ENCODE data around the gene IYD. TPM values are rescaled to one million over a fixed set of nuclear protein-coding genes. Genes with fewer than 3 reads are reported as not detected.
A peak's percentile ranks its signal among the peaks of the same experiment; 100 is the strongest.

The IYD gene
- polyA plus RNA-seq, 1 experiment = not detected

DNA sequence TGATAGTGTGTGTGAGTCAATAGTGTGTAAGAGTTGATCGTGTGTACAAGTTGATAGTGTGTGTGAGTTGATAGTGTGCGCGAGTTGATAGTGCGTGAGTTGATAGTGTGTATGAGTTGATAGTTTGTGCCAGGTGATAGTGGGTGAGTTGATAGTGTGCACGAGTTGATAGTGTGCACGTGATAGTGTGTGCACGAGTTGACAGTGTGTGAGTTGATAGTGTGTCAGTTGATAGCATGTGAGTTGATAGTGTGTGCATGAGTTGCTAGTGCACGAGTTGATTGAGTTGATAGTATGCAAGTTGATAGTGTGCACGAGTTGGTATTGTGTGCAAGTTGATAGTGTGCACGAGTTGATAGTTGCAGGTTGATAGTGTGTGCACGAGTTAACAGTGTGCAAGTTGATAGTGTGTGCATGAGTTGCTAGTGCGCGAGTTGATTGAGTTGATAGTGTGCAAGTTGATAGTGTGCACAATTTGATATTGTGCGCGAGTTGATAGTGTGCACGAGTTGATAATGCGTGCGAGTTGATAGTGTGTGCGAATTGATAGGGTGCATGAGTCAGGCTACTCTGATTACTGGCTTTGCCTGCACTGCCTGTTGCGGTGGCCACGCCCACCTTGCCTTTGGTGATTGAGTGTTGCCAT lies 35.8 kb upstream of the IYD start:
- no peak for DNase-seq (ENCODE audit: low read depth, low spot score)
- TF ChIP-seq, protein P1, sequence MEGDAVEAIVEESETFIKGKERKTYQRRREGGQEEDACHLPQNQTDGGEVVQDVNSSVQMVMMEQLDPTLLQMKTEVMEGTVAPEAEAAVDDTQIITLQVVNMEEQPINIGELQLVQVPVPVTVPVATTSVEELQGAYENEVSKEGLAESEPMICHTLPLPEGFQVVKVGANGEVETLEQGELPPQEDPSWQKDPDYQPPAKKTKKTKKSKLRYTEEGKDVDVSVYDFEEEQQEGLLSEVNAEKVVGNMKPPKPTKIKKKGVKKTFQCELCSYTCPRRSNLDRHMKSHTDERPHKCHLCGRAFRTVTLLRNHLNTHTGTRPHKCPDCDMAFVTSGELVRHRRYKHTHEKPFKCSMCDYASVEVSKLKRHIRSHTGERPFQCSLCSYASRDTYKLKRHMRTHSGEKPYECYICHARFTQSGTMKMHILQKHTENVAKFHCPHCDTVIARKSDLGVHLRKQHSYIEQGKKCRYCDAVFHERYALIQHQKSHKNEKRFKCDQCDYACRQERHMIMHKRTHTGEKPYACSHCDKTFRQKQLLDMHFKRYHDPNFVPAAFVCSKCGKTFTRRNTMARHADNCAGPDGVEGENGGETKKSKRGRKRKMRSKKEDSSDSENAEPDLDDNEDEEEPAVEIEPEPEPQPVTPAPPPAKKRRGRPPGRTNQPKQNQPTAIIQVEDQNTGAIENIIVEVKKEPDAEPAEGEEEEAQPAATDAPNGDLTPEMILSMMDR (IDR thresholded peaks at IDR 0.05; ENCODE audit: low read depth, low read length) = no peak
- no peak overlapping the region for H3K4me3 ChIP-seq (ENCODE audit: low read depth, low read length)
- H3K27me3 ChIP-seq (ENCODE audit: control insufficient read depth, insufficient read depth, low read length) = peaks cover 2% of the 10 kb centered on the region
- H3K27ac ChIP-seq (ENCODE audit: low read depth, low read length) = no peak overlapping the region
- ChIA-PET CTCF (no interaction called here), POLR2A (no interaction called here)
- H3K9me3 ChIP-seq (ENCODE audit: control insufficient read depth, insufficient read depth, low read length) = no peaks in the 10 kb centered on the region

- POLR2A ChIA-PET = no interaction called here
- H3K9me3 ChIP-seq (ENCODE audit: control insufficient read depth, insufficient read depth, low read length) = no peaks in the 10 kb centered on the region
- TF ChIP-seq, protein P1 (IDR thresholded peaks at IDR 0.05; ENCODE audit: low read depth, low read length) = no peak
- DNase-seq (ENCODE audit: low read depth, low spot score) = no peak
- peaks cover 2% of the 10 kb centered on the region for H3K27me3 ChIP-seq (ENCODE audit: control insufficient read depth, insufficient read depth, low read length)
- CTCF ChIA-PET = no interaction called here
- no peak overlapping the region for H3K4me3 ChIP-seq (ENCODE audit: low read depth, low read length)
- H3K27ac ChIP-seq (ENCODE audit: low read depth, low read length) = no peak overlapping the region
These were observed 35.2 kb upstream of the IYD start for GRCh38 chr6:150333585-150333941.

- peak; percentile 62 for DNase-seq (ENCODE audit: low read depth, low spot score)
- no peak overlapping the region for H3K27ac ChIP-seq (ENCODE audit: low read depth, low read length)
- H3K4me3 ChIP-seq (ENCODE audit: low read depth, low read length) = no peak overlapping the region
- TF ChIP-seq, protein P1 (IDR thresholded peaks at IDR 0.05; ENCODE audit: low read depth, low read length) = peak; percentile 89
- CTCF ChIA-PET = interaction anchor here (0.5 to 1.8 kb wide), 7 partner anchors 13 to 480 kb away, joined by 3 to 60 read pairs (median 4); no protein-coding TSS in a partner anchor
- peaks cover 2% of the 10 kb centered on the region for H3K27me3 ChIP-seq (ENCODE audit: control insufficient read depth, insufficient read depth, low read length)
- H3K9me3 ChIP-seq (ENCODE audit: control insufficient read depth, insufficient read depth, low read length) = no peaks in the 10 kb centered on the region
- POLR2A ChIA-PET = no interaction called here
These were observed 33.7 kb upstream of the IYD start for GRCh38 chr6:150334790-150335783.

GRCh38 chr6:150336299-150336698 lies 32.5 kb upstream of the IYD start:
- Histone ChIP-seq H3K9me3 (ENCODE audit: control insufficient read depth, insufficient read depth, low read length) (no peaks in the 10 kb centered on the region), H3K27me3 (ENCODE audit: control insufficient read depth, insufficient read depth, low read length) (peaks cover 2% of the 10 kb centered on the region), H3K4me3 (ENCODE audit: low read depth, low read length) (no peak overlapping the region), H3K27ac (ENCODE audit: low read depth, low read length) (no peak overlapping the region)
- CTCF ChIA-PET = interaction anchor here (0.6 to 2.3 kb wide), 5 partner anchors 9 to 445 kb away, joined by 3 to 30 read pairs (median 4); no protein-coding TSS in a partner anchor
- no peak for DNase-seq (ENCODE audit: low read depth, low spot score)
- POLR2A ChIA-PET = no interaction called here
- TF ChIP-seq, protein P1 (IDR thresholded peaks at IDR 0.05; ENCODE audit: low read depth, low read length) = no peak

- POLR2A ChIA-PET = no interaction called here
- DNase-seq (ENCODE audit: low read depth, low spot score) = no peak
- CTCF ChIA-PET = interaction anchor here (0.6 to 2.3 kb wide), 5 partner anchors 9 to 445 kb away, joined by 3 to 30 read pairs (median 4); no protein-coding TSS in a partner anchor
These were observed 32.1 kb upstream of the IYD start for GRCh38 chr6:150336708-150337107.

More at GRCh38 chr6:150336708-150337107, 32.1 kb upstream of the IYD start:
- H3K27me3 ChIP-seq (ENCODE audit: control insufficient read depth, insufficient read depth, low read length) = peaks cover 2% of the 10 kb centered on the region
- no peak overlapping the region for H3K27ac ChIP-seq (ENCODE audit: low read depth, low read length)
- TF ChIP-seq, protein P1 (IDR thresholded peaks at IDR 0.05; ENCODE audit: low read depth, low read length) = no peak
- H3K9me3 ChIP-seq (ENCODE audit: control insufficient read depth, insufficient read depth, low read length) = no peaks in the 10 kb centered on the region
- H3K4me3 ChIP-seq (ENCODE audit: low read depth, low read length) = no peak overlapping the region

Measured in AG04450 (cell line).